SKM-1 (cell line): ENCODE results near the gene MREG.
"Not testable (repeated sequence)": the region's sequence is repeated elsewhere in the genome, so short reads cannot be mapped to it uniquely, and the experiment has no call there.

ENCODE experiments used
- DNase-seq: peaks from one replicate; lab custom pipeline; 2025; ENCODE audit not compliant: unreplicated experiment; lab: John Stamatoyannopoulos, UW

The MREG gene

GRCh38 chr2:216021768-216022565 is 8.6 kb upstream of the MREG start:
- no peak for DNase-seq

DNA sequence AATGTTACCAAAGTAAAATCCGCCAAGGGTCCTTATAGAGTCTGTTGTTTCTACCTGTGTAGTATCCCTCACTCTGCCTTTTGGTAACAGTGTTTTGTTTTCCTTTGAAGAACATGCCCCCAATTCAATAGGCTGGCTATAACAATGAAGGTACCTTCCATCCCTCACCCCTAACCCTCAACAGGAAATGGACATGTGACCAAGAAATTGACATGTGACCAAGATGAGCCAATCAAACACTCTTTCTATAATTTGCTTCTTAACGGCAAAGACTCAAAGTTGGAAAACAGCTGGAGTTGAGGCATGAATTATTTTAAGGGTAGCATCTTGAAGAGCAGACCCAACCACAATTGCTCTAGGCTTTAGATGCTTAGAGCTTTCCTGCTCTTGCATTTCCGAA is 5.4 kb upstream of the MREG start:
- no peak for DNase-seq

DNA sequence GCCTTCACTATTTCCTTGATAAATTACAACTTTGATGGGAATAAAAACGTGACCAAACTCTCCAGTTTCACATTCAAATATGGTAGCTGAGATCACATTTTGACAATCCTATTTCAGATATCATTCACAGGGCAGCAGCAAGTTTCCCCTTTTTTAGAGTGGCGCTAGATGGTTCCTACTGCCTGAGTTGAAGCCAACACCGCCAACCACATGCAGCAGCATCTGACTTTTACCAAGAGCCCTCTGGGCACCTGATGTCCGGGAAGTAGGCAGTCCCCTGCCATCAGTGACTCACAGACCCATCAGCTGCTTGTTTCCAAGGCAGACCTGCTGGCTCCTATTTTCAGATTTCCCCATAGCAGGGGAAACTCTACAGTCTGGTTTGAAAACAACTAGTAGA is 4.0 kb upstream of the MREG start:
- DNase-seq = no peak

GRCh38 chr2:216016581-216016980 is 3.2 kb upstream of the MREG start:
- no peak for DNase-seq

DNA sequence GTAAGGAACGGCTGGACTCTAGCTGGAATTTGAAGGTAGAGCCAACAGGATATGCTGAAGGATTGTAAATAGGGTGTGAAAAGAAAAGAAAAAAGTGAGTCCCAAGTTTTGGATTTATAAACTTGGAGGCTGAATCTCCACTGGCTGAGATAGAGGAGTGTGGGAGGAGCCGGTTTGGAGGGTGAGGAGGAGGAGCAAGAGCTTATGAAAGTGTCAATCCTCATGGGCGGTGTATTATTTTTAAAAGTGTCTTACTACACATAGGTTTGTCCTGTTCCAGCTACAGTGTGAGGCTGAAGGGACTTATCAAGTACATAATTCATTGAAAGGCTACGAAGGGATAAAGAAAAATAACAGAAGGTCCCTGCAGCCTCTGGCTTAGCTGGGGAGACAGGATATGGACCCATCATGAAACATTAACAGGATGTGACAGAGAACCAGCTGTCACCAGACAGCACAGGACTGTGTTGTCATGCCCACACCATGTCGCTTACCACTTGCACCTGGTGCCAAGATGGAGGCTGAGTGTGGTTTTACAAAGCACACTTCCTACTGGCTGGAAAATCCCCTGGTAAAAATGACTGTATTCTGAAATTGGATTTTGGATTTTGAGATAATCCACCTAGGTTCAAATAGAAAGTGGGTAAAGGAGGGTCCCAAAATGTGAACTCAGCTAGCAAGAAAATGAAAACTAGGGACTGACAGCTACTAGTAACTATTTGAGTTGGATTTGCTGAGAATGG is 2.5 kb upstream of the MREG start:
- no peak for DNase-seq

- DNase-seq = no peak
Observed at GRCh38 chr2:216014986-216015385, 1.6 kb upstream of the MREG start.

GRCh38 chr2:216014006-216014405 is 655 bp upstream of the MREG start:
- no peak for DNase-seq

DNA sequence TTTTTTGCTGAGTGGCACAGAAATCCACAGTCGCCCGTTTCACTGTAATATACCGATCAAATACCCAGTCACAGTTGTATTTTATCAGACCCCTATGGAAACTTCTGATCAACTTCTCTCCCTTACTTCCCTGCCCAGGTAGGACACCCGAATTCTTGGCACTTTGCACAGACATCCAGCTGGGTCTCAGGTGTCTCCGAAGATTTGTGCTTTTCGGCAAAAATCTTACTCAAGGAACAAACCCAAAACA is 596 bp downstream of the MREG start:
- no peak for DNase-seq

GRCh38 chr2:216012133-216012829 is 1.1 kb downstream of the MREG start:
- DNase-seq = no peak

DNA sequence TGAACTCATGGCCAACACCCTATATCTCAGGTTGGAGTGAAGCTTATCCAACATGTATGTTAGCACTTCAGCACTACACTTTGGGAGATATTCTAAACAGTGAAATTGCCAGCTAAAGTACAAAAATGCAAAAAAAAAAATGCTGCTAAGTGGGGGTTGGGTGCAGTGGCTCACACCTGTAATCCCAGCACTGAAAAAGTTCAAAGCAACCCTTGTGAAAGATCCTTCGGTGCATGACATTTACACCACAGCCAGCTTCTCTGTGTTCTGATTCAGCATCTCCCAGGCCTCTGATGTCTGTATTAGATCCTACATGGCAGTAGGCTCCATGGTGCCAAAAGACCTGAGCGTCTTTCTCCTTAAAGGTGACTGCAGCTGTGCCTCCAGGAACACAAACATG is 4.1 kb downstream of the MREG start:
- DNase-seq = not testable (repeated sequence)

- no peak for DNase-seq
Observed at GRCh38 chr2:216008387-216008786, 5.0 kb downstream of the MREG start.

- no peak for DNase-seq
Observed at GRCh38 chr2:216006164-216006663, 7.1 kb downstream of the MREG start.

DNA sequence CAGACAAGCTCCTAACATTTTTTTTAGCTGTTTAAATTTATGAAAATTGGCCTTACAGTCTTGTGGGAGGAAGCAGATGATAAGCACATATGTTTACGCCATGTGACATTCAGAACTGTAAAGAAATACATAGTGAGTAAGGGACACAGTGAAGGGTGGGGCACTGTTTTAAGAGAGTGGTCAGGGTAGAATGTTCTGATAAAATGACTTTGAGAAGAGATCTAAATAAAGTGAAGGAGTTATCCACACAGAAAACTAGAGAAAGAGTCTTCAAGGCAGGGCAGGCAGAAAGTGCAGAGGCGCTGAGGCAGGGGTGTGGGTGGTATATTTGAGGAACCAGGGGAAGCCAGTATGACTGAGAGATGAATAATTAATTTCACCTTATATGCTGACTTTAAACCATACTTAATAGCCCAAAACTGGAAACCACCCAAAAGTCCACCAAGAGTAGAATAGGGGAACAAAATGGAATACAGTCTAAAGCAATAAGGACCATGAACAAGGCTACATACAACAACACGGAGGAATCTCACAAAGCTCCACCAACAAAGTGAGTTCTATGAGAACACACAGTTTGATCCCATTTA is 8.6 kb downstream of the MREG start:
- DNase-seq = no peak

DNA sequence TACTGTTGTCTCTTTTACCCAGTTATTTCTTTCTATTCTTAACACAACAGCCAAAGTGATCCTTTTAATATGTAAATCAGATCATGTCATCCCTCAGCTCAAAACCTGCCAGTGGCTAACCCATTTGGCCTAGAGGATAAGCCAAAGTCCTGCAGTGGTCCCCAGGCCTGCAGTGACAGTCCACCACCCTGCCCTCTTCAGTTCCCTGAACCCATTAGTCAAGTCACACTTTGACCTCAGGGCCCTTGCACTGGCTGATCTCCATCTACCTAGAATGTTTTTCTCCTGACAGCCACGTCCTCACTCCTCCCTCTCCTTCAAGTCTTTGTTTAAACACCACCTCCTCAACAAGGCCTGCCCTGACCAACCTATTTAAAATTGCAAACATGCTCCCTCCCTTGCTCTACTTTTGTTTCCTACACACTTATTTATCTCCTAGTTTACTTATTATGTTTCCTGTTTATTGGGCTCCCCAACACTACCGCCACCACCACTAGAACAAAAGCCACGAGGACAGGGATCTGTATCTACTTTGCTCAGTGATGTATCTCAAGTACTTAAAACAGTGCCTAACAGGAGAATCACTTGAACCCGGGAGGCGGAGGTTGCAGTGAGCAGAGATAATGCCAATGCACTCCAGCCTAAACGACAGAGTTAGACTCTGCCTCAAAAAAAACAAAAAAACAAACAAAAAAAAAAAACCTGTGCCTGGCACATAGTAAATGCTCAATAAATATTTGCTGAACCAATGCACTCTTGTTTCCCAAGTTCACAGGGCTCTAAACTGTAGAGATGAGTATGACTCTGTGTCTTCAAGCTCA is 9.3 kb downstream of the MREG start:
- no peak for DNase-seq

DNA sequence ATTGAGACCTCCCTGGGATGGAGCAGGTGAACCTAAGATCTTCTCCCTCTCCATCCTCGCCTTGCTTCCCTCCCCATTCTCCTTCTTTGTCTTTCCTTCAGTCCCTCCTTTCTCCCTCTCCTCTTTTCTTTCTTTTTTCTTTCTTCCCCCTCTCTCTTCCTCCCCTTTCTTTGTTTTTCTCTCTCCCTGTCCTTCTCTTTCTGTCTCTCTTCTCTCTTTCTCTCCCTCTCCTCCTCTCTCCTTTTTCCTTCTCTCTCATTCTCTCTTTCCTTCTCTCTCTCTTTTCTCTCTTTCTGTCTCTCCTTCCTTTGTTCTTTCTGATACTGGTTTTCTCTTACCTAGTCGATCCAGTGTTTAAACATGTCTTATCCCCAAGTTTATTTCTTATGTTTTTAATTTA is 10.7 kb downstream of the MREG start:
- no peak for DNase-seq

DNA sequence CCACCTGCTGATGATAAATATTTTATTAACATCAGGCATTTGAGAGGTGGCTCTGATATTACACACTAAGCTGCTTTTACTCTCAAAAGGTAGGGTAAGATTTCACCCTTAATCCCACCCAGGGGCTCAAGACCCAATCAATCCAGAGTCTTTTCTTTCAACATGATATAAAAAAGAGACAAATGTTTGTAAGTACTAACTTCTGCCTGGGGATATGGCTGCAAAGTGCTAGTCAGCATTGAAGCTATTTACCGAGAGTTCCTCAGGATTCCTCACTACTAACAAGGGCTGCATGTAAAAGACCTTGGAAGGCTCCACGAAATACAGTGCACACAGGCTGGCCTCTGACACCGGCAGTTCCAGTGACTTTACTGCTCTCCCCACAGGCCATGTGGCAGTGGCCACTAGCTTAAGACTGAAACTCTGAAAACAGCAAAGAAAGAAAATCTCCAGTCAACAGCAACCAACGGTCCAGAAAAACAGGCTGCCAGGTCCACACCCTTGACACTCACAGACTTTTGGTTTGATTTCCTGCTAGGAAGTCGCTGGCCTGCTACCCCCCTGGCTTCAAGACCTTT is 11.2 kb downstream of the MREG start:
- no peak for DNase-seq

DNA sequence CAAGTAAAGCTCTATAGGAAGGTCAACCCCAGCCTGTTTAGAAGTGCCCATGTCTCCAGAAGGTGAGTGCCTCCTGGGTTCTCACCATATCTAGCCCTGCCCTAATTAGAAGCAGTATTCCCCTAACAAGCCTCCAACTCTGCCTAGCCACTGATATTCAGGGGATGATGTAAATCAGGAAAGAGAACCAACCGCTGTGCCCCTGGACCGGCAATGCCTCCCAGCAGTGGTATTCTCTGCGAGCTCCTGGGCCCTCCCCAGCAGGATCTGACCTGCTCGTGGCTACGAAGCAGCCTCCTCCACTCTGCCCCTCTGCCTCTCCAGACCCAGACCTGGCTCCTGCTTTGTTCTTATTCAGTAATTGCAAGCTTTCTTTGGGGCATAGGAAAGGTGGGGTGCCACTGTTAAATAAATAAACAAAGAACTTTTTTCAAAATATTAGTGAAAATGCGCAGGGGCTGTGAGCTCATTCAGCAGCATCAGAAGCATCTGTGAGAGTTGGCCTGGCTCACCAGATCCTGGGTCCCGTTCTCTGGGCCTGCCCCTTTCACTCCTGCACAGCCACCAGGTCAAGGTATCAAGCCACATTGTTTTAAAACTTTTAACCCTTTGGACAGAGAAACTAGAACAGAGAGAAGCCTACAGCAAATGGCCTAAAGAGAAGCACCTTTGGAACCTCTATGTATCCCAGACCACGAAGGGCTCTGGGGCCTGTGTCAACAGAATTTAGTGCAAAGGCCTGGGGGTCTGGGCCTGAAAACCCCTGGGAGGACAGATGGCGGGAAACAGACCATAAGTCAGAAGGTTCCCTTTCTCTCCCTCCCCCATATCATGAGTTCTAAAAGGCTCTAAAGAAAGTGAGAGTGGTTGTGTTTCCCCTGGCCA is 11.9 kb downstream of the MREG start:
- DNase-seq = no peak

GRCh38 chr2:215998636-215999035 is 14.7 kb downstream of the MREG start:
- DNase-seq = no peak

DNA sequence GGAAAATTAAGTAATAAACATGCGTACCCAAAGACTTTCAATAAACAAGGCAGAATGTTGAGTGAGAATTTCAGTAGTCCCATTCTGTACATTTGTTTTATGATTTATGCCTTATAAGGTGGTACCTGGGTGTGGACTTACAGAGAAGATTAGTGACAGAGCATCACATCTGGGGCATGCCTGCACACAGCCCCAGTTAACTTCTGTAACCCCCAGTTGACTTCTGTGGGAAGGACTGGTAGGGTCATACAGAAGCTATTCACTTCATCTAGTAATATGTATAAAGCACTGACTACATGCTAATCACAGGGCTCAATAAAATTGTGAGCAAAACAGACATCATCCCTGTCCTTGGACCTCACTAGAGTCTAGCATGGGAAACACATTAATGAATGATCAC is 16.1 kb downstream of the MREG start:
- DNase-seq = no peak

DNA sequence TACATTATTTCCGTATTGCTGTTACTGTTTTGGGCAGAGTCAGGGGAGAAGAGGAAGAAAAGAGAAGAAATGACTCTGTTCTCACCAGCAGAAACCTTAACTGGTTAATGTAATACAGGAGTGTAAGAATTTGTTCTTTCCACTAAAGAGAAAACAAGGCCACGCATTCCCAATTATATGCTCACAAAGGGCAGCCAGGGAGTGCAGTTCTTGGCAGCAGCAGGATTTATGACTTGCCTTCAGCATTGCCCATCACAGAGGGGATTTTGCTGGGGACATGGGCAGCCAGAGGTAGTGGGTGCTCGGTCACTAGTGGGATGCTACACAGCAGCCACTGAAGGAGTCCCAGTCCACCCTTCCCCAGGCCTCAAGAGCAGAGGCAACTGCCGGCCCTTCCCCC is 18.4 kb downstream of the MREG start:
- DNase-seq = no peak
